SJSA1 (cell line): Measurements from ENCODE around the gene GALNT10. TPM values are rescaled to one million over a fixed set of nuclear protein-coding genes. Genes with fewer than 3 reads are reported as not detected.

Experiments used
- DNase-seq, 2 experiments: peaks; one replicate each; pipeline ENCODE4 v3.0.0-alpha.2; 2015 to 2020; ENCODE audit warnings: low spot score in 2 of 2, low read depth in 1 of 2
- H3K27ac ChIP-seq: fragments of 250-450 bp; sonication (Bioruptor Pico); 2 replicates; pipeline ENCODE4 v1.5.1; 2020; ENCODE audit warnings: mild to moderate bottlenecking, moderate library complexity
- H3K27me3 ChIP-seq: fragments of 250-450 bp; sonication (Bioruptor Pico); replicated peaks from 2 replicates; pipeline ENCODE4 v1.5.1; 2020; ENCODE audit warnings: mild to moderate bottlenecking, moderate library complexity
- H3K36me3 ChIP-seq: fragments of 250-450 bp; sonication (Bioruptor Pico); 2 replicates; pipeline ENCODE4 v1.5.1; 2020; ENCODE audit warnings: mild to moderate bottlenecking
- H3K4me1 ChIP-seq: fragments of 250-450 bp; sonication (Bioruptor Pico); replicated peaks from 2 replicates; pipeline ENCODE4 v1.6.1; 2021; ENCODE audit warnings: mild to moderate bottlenecking
- H3K4me3 ChIP-seq: fragments of 250-450 bp; sonication (Bioruptor Pico); 2 replicates; pipeline ENCODE4 v1.5.1; 2020; ENCODE audit warnings: mild to moderate bottlenecking
- H3K9me3 ChIP-seq: fragments of 250-450 bp; sonication (Bioruptor Pico); replicated peaks from 2 replicates; pipeline ENCODE4 v1.5.1; 2020; ENCODE audit warnings: mild to moderate bottlenecking
- total RNA-seq: library from RNA; depleted of rRNA; stranded (reverse); fragments of >200 nt; shearing (Covaris generic); gene quantifications from 2 replicates; pipeline ENCODE4 v1.2.3, GENCODE V29; 2014

Gene GALNT10
- total RNA-seq, 1 experiment from 2014 or later, result 61.9 TPM

- DNase-seq, result no peak
- Histone ChIP-seq H3K27ac (no peak overlapping the region), H3K4me1 (no peaks in the 10 kb centered on the region), H3K27me3 (no peaks in the 10 kb centered on the region), H3K9me3 (no peaks in the 10 kb centered on the region), H3K4me3 (no peak overlapping the region), H3K36me3 (peaks cover 11% of the 10 kb centered on the region)
These were observed 125.8 kb downstream of the GALNT10 start for GRCh38 chr5:154316223-154316935.

- peaks cover 14% of the 10 kb centered on the region for H3K36me3 ChIP-seq
- no peaks in the 10 kb centered on the region for H3K27me3 ChIP-seq
- no peak overlapping the region for H3K4me3 ChIP-seq
- H3K9me3 ChIP-seq, result no peaks in the 10 kb centered on the region
- no peak for DNase-seq
- H3K4me1 ChIP-seq, result no peaks in the 10 kb centered on the region
- no peak overlapping the region for H3K27ac ChIP-seq
These were observed 127.4 kb downstream of the GALNT10 start for GRCh38 chr5:154317916-154318315.

- Histone ChIP-seq H3K36me3 (peaks cover 17% of the 10 kb centered on the region), H3K27me3 (no peaks in the 10 kb centered on the region), H3K4me3 (no peak overlapping the region), H3K27ac (no peak overlapping the region), H3K9me3 (no peaks in the 10 kb centered on the region), H3K4me1 (no peaks in the 10 kb centered on the region)
- no peak for DNase-seq
These were observed 128.2 kb downstream of the GALNT10 start for GRCh38 chr5:154318691-154319090.

GRCh38 chr5:154319736-154320135 is 129.2 kb downstream of the GALNT10 start:
- no peaks in the 10 kb centered on the region for H3K27me3 ChIP-seq

GRCh38 chr5:154320224-154321089 is 129.9 kb downstream of the GALNT10 start:
- DNase-seq, result no peak
- Histone ChIP-seq H3K4me1 (no peaks in the 10 kb centered on the region), H3K36me3 (peaks cover 20% of the 10 kb centered on the region), H3K4me3 (no peak overlapping the region), H3K27me3 (no peaks in the 10 kb centered on the region), H3K27ac (no peak overlapping the region), H3K9me3 (no peaks in the 10 kb centered on the region)

More at GRCh38 chr5:154319736-154320135, 129.2 kb downstream of the GALNT10 start:
- H3K4me3 ChIP-seq, result no peak overlapping the region
- no peaks in the 10 kb centered on the region for H3K9me3 ChIP-seq
- no peaks in the 10 kb centered on the region for H3K4me1 ChIP-seq
- no peak for DNase-seq
- H3K36me3 ChIP-seq, result peaks cover 20% of the 10 kb centered on the region
- no peak overlapping the region for H3K27ac ChIP-seq

- H3K9me3 ChIP-seq, result no peaks in the 10 kb centered on the region
- no peak overlapping the region for H3K4me3 ChIP-seq
These were observed 131.0 kb downstream of the GALNT10 start for GRCh38 chr5:154321546-154321945.

GRCh38 chr5:154324033-154324432 is 133.5 kb downstream of the GALNT10 start:
- Histone ChIP-seq H3K4me3 (no peak overlapping the region), H3K36me3 (peaks cover 10% of the 10 kb centered on the region), H3K27ac (no peak overlapping the region), H3K27me3 (no peaks in the 10 kb centered on the region), H3K4me1 (no peaks in the 10 kb centered on the region), H3K9me3 (no peaks in the 10 kb centered on the region)
- DNase-seq, result no peak

More at GRCh38 chr5:154321546-154321945, 131.0 kb downstream of the GALNT10 start:
- H3K27ac ChIP-seq, result no peak overlapping the region
- no peaks in the 10 kb centered on the region for H3K27me3 ChIP-seq
- H3K4me1 ChIP-seq, result no peaks in the 10 kb centered on the region
- no peak for DNase-seq
- H3K36me3 ChIP-seq, result peaks cover 16% of the 10 kb centered on the region

- no peak for DNase-seq
- H3K36me3 ChIP-seq, result peaks cover 15% of the 10 kb centered on the region
- no peaks in the 10 kb centered on the region for H3K9me3 ChIP-seq
These were observed 135.0 kb downstream of the GALNT10 start for GRCh38 chr5:154325566-154325965.

GRCh38 chr5:154329062-154329461 is 138.5 kb downstream of the GALNT10 start:
- Histone ChIP-seq H3K27me3 (no peaks in the 10 kb centered on the region), H3K36me3 (peaks cover 31% of the 10 kb centered on the region), H3K9me3 (no peaks in the 10 kb centered on the region), H3K27ac (no peak overlapping the region), H3K4me1 (peaks cover 21% of the 10 kb centered on the region), H3K4me3 (no peak overlapping the region)
- DNase-seq, result no peak

More at GRCh38 chr5:154325566-154325965, 135.0 kb downstream of the GALNT10 start:
- Histone ChIP-seq H3K27ac (no peak overlapping the region), H3K4me3 (no peak overlapping the region), H3K4me1 (no peaks in the 10 kb centered on the region), H3K27me3 (no peaks in the 10 kb centered on the region)

- H3K27ac ChIP-seq, result no peak overlapping the region
- H3K4me3 ChIP-seq, result no peak overlapping the region
- H3K36me3 ChIP-seq, result peaks cover 31% of the 10 kb centered on the region
- H3K4me1 ChIP-seq, result peaks cover 26% of the 10 kb centered on the region
- H3K27me3 ChIP-seq, result no peaks in the 10 kb centered on the region
- DNase-seq, result no peak
- no peaks in the 10 kb centered on the region for H3K9me3 ChIP-seq
These were observed 139.0 kb downstream of the GALNT10 start for GRCh38 chr5:154329519-154330040.

- no peaks in the 10 kb centered on the region for H3K9me3 ChIP-seq
- no peak for DNase-seq
- no peak overlapping the region for H3K4me3 ChIP-seq
These were observed 139.6 kb downstream of the GALNT10 start for GRCh38 chr5:154330097-154330667.

GRCh38 chr5:154331232-154331631 is 140.7 kb downstream of the GALNT10 start:
- no peaks in the 10 kb centered on the region for H3K9me3 ChIP-seq
- peaks cover 42% of the 10 kb centered on the region for H3K4me1 ChIP-seq
- H3K27me3 ChIP-seq, result no peaks in the 10 kb centered on the region
- H3K27ac ChIP-seq, result no peak overlapping the region
- H3K36me3 ChIP-seq, result peaks cover 44% of the 10 kb centered on the region
- no peak overlapping the region for H3K4me3 ChIP-seq
- no peak for DNase-seq

More at GRCh38 chr5:154330097-154330667, 139.6 kb downstream of the GALNT10 start:
- Histone ChIP-seq H3K36me3 (peaks cover 36% of the 10 kb centered on the region), H3K27ac (no peak overlapping the region), H3K27me3 (no peaks in the 10 kb centered on the region), H3K4me1 (peaks cover 32% of the 10 kb centered on the region)

- Histone ChIP-seq H3K4me1 (peaks cover 46% of the 10 kb centered on the region), H3K9me3 (no peaks in the 10 kb centered on the region), H3K36me3 (peaks cover 51% of the 10 kb centered on the region)
These were observed 141.4 kb downstream of the GALNT10 start for GRCh38 chr5:154331924-154332323.

More at GRCh38 chr5:154331924-154332323, 141.4 kb downstream of the GALNT10 start:
- DNase-seq, result no peak
- H3K27ac ChIP-seq, result no peak overlapping the region
- no peaks in the 10 kb centered on the region for H3K27me3 ChIP-seq
- no peak overlapping the region for H3K4me3 ChIP-seq
